Ovary (tissue), 9 donors: ENCODE results near the gene PHACTR3. TPM values are rescaled to one million over a fixed set of nuclear protein-coding genes. Genes with fewer than 3 reads are reported as not detected.
A peak's percentile ranks its signal among the peaks of the same experiment; 100 is the strongest.

Source experiments
- DNase-seq, 5 donors: peaks; one replicate each; pipeline ENCODE4 v3.0.0-alpha.2; 2019 to 2020
- H3K27ac ChIP-seq, 2 donors: fragments of 200-600 bp; one replicate each; pipeline versions ENCODE4 v1.5.1 to v1.8.0; 2019 to 2022
- H3K27me3 ChIP-seq: fragments of 200-600 bp; one replicate; pipeline ENCODE4 v1.8.0; 2022
- H3K36me3 ChIP-seq: fragments of 200-600 bp; sonication (generic); one replicate; pipeline ENCODE4 v1.5.1; 2019
- H3K4me1 ChIP-seq: one replicate; pipeline ENCODE4 v1.8.1; 2013; ENCODE audit warnings: mild to moderate bottlenecking, moderate library complexity; ENCODE audit not compliant: insufficient read depth
- H3K4me3 ChIP-seq: fragments of 200-600 bp; sonication (generic); one replicate; pipeline ENCODE4 v1.5.1; 2017
- H3K9me3 ChIP-seq, 2 donors: fragments of 200-600 bp in 1 of 2; sonication (generic) in 1 of 2; one replicate each; pipeline versions ENCODE4 v1.5.1 to v1.8.1; 2013 to 2019; ENCODE audit warnings: mild to moderate bottlenecking in 1 of 2, moderate library complexity in 1 of 2
- EP300 ChIP-seq: sonication (generic); formaldehyde crosslinking; IDR thresholded peaks from one replicate; pipeline ENCODE4 v1.6.1; 2017; ENCODE audit warnings: antibody characterized with exemption
- POLR2A ChIP-seq: fragments of 450-650 bp; IDR thresholded peaks from one replicate; pipeline ENCODE4 v1.6.1; 2017; ENCODE audit warnings: antibody characterized with exemption, mild to moderate bottlenecking, moderate library complexity
- WGBS, 3 donors: extraction: QIAGEN DNeasy Blood & Tissue Kit in 1 of 3; methylation state at CpG; one replicate each; pipeline versions ENCODE4 v1.1.5 to v1.1.7; 2013 to 2017; 5-methylcytosine and 5-hydroxymethylcytosine counted together
- intact Hi-C, 4 donors: fragments of 100-400 bp; cut with DNase I; formaldehyde crosslinking; loops; one replicate each; pipeline versions ENCODE4 v1.11.0 to v1.15.1; 2022 to 2023
- polyA plus RNA-seq, 2 donors: library from polyadenylated mRNA; stranded (reverse); fragments of 200-250 nt in 1 of 2; fragments of 350-450 nt in 1 of 2; fragmentation: Illumina TruSeq in 1 of 2; extraction: RNeasy Lipid Tissue Mini Kit (QIAGEN cat#74804) in 1 of 2; gene quantifications; one replicate each; pipeline ENCODE4 v1.2.3, GENCODE V29; 2013 to 2014
- total RNA-seq, 7 donors: library from RNA; depleted of rRNA in 2 of 7; stranded (reverse); fragments of >200 nt in 2 of 7; fragmentation: NEBNext Ultra II Directional in 3 of 7; extraction: Animal tissue kit (Norgen Biotek cat#: 25700) in 3 of 7; gene quantifications; one replicate each; pipeline versions ENCODE4 v1.1.0 to v1.2.4, GENCODE V29; 2016 to 2023
- TF ChIP-seq, protein P1 (sequence below), 3 donors: fragments of 450-650 bp in 2 of 3; fragments of 200-600 bp in 1 of 3; IDR thresholded peaks; one replicate each; pipeline versions ENCODE4 v1.5.1 to v1.8.0; 2016 to 2022; ENCODE audit warnings: antibody characterized with exemption in 3 of 3, mild to moderate bottlenecking in 1 of 3
- donor health status: DM: no; HTN: no; CAD: no; lungs with moderate emphysema.
- donor health status: DM: no; HTN: no; CAD: no.
- donor health status: Bipolar disorder and iron deficiency.
- donor health status: DM: yes; HTN: yes; CAD: no.
- donor health status: DM: no; HTN: no; CAD: no.
- donor health status: DM: yes; HTN: yes; CAD: no.

The PHACTR3 gene
- total and polyA plus RNA-seq, 9 donors = 5.7 to 19.0 (median 9.1) TPM

GRCh38 chr20:59805786-59806577 lies 201.6 kb downstream of the PHACTR3 start:
- Histone ChIP-seq H3K4me1 (no peaks in the 10 kb centered on the region), H3K27me3 (no peaks in the 10 kb centered on the region), H3K36me3 (no peaks in the 10 kb centered on the region), H3K9me3 (no peaks in the 10 kb centered on the region), H3K27ac (no peak overlapping the region), H3K4me3 (no peak overlapping the region)
- WGBS, 3 donors = 90 to 94% (median 91%) methylated on average over 26 of the region's 26 CpGs
- peak in 1 of 5 donors; percentile 3 for DNase-seq
- intact Hi-C loops = no loop called here
- TF ChIP-seq, protein P1, sequence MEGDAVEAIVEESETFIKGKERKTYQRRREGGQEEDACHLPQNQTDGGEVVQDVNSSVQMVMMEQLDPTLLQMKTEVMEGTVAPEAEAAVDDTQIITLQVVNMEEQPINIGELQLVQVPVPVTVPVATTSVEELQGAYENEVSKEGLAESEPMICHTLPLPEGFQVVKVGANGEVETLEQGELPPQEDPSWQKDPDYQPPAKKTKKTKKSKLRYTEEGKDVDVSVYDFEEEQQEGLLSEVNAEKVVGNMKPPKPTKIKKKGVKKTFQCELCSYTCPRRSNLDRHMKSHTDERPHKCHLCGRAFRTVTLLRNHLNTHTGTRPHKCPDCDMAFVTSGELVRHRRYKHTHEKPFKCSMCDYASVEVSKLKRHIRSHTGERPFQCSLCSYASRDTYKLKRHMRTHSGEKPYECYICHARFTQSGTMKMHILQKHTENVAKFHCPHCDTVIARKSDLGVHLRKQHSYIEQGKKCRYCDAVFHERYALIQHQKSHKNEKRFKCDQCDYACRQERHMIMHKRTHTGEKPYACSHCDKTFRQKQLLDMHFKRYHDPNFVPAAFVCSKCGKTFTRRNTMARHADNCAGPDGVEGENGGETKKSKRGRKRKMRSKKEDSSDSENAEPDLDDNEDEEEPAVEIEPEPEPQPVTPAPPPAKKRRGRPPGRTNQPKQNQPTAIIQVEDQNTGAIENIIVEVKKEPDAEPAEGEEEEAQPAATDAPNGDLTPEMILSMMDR (IDR thresholded peaks at IDR 0.05) = no peak
- TF ChIP-seq EP300 = no peak
- no peak for TF ChIP-seq POLR2A

GRCh38 chr20:59806578-59806975 lies 202.2 kb downstream of the PHACTR3 start:
- Histone ChIP-seq H3K4me1 (no peaks in the 10 kb centered on the region), H3K27me3 (no peaks in the 10 kb centered on the region), H3K27ac (no peak overlapping the region), H3K9me3 (no peaks in the 10 kb centered on the region), H3K36me3 (no peaks in the 10 kb centered on the region), H3K4me3 (no peak overlapping the region)
- TF ChIP-seq EP300 (no peak), POLR2A (no peak)
- TF ChIP-seq, protein P1 (IDR thresholded peaks at IDR 0.05) = no peak
- intact Hi-C loops = no loop called here
- no peak for DNase-seq
- 95 to 97% (median 96%) methylated on average over 10 of the region's 10 CpGs for WGBS, 3 donors

DNA sequence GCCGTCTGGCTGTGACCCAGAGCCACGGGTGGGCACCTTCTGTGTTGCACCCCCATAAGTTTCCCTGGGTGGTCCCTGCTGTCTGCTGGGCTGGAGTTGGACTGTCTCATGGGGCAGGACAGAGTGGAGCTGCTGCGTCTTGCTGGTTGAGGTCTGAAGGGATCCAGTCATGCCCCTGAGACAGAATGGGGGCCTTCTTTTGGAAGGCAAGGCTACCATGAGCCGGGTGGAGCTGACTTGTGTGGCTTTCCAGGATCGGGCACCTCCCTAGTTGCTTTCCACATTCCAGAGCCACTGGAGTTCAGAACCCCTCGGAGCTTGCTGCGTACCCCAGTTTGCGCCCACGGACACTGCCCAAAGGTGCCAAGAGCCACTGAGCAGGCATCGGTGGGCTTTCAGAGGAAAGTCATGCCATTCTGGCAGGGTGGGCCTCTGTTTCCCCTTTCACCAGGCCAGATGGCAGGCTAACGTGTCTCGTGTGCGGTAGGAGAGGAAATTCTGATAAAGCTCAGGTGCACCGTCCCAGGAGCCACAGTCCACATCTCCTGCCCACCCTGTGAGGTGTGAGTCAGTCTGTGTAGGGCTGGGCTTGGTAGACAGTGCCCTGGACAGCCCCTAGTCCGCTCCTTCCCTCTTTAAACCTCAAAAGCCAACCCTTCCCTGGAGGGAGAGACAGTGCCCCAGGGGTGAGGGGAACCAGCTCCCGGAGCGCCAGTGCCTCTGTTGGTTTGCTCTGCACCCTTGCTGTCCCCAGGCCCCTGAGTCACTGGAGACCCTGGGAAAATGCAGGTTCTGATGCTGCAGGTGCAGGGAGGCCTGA lies 203.8 kb downstream of the PHACTR3 start:
- no peaks in the 10 kb centered on the region for H3K27me3 ChIP-seq
- 91 to 93% (median 91%) methylated on average over 17 of the region's 17 CpGs for WGBS, 3 donors

GRCh38 chr20:59808729-59809381 lies 204.5 kb downstream of the PHACTR3 start:
- intact Hi-C loops = no loop called here
- H3K36me3 ChIP-seq = no peaks in the 10 kb centered on the region
- peaks cover under 1% of the 10 kb centered on the region for H3K4me1 ChIP-seq
- no peaks in the 10 kb centered on the region for H3K9me3 ChIP-seq
- DNase-seq = peak in 2 of 5 donors; percentile 3 to 6
- no peak overlapping the region for H3K27ac ChIP-seq
- no peaks in the 10 kb centered on the region for H3K27me3 ChIP-seq
- TF ChIP-seq POLR2A (no peak), EP300 (no peak)
- TF ChIP-seq, protein P1 (IDR thresholded peaks at IDR 0.05) = no peak
- WGBS, 3 donors = 87 to 92% (median 89%) methylated on average over 29 of the region's 29 CpGs
- no peak overlapping the region for H3K4me3 ChIP-seq

More for the DNA sequence above, 203.8 kb downstream of the PHACTR3 start:
- TF ChIP-seq EP300 (no peak), POLR2A (no peak)
- TF ChIP-seq, protein P1 (IDR thresholded peaks at IDR 0.05) = no peak
- Histone ChIP-seq H3K27ac (no peak overlapping the region), H3K4me3 (no peak overlapping the region), H3K4me1 (no peaks in the 10 kb centered on the region), H3K36me3 (no peaks in the 10 kb centered on the region), H3K9me3 (no peaks in the 10 kb centered on the region)
- DNase-seq = peak in 2 of 5 donors; percentile 3 to 7
- intact Hi-C loops = no loop called here
